Parathyroid adenoma (tissue), 2 donors: ENCODE results near the gene MLLT3.

Experiments used
- H2AFZ ChIP-seq: fragments of 300-600 bp; sonication (generic); one replicate; pipeline ENCODE4 v1.7.0; 2017; ENCODE audit warnings: antibody characterized with exemption, mild to moderate bottlenecking
- H3K27ac ChIP-seq: fragments of 300-600 bp; sonication (generic); one replicate; pipeline ENCODE4 v1.7.0; 2017
- H3K27me3 ChIP-seq: fragments of 300-600 bp; sonication (generic); one replicate; pipeline ENCODE4 v1.7.0; 2017; ENCODE audit warnings: low read length; ENCODE audit not compliant: control insufficient read depth, insufficient read depth
- H3K36me3 ChIP-seq: fragments of 300-600 bp; sonication (generic); one replicate; pipeline ENCODE4 v1.7.0; 2017; ENCODE audit warnings: low read length; ENCODE audit not compliant: control insufficient read depth, insufficient read depth
- H3K4me1 ChIP-seq: fragments of 300-600 bp; sonication (generic); one replicate; pipeline ENCODE4 v1.7.0; 2017; ENCODE audit warnings: control low read depth
- H3K4me2 ChIP-seq: fragments of 300-600 bp; sonication (generic); one replicate; pipeline ENCODE4 v1.7.0; 2017; ENCODE audit warnings: low read length
- H3K4me3 ChIP-seq: fragments of 300-600 bp; sonication (generic); one replicate; pipeline ENCODE4 v1.7.0; 2017; ENCODE audit warnings: low read depth, low read length
- H3K79me2 ChIP-seq: fragments of 300-600 bp; sonication (generic); one replicate; pipeline ENCODE4 v1.7.0; 2017; ENCODE audit warnings: control low read depth
- H3K9ac ChIP-seq: fragments of 300-600 bp; sonication (generic); one replicate; pipeline ENCODE4 v1.7.0; 2017; ENCODE audit warnings: mild to moderate bottlenecking
- H3K9me3 ChIP-seq: fragments of 300-600 bp; sonication (generic); one replicate; pipeline ENCODE4 v1.7.0; 2017; ENCODE audit warnings: low read length; ENCODE audit not compliant: control insufficient read depth
- TF ChIP-seq, protein P1 (sequence below): fragments of 300-600 bp; sonication (generic); IDR thresholded peaks from one replicate; pipeline ENCODE4 v1.7.0; 2017; ENCODE audit warnings: antibody characterized with exemption, mild to moderate bottlenecking
- donor health status: primary hyperparathyroidism.

The MLLT3 gene

DNA sequence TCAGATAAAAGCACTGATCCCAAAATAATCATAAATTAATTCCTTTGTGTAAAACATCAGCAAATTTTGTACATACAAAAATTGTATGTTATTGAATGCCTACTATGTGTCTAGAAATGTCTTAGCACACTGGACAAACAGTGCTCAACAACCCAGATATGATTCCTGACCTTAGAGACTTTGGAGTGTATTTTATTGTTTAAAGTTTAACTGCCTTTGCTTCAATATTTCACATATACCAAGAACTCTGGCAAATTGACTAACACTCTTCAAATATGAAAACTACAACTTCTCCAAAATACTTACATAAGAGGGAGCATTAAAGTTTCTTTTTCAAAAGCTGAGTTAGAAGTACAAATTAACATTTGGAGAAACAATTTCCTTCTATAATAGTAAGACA lies 231.9 kb downstream of the MLLT3 start:
- Histone ChIP-seq H3K4me2 (no peak overlapping the region), H3K4me1 (no peaks in the 10 kb centered on the region), H3K9me3 (no peaks in the 10 kb centered on the region), H3K27ac (no peak overlapping the region), H3K27me3 (no peaks in the 10 kb centered on the region), H2AFZ (no peak overlapping the region), H3K9ac (no peak overlapping the region), H3K79me2 (no peaks in the 10 kb centered on the region), H3K36me3 (no peaks in the 10 kb centered on the region), H3K4me3 (no peak overlapping the region)
- TF ChIP-seq, protein P1, sequence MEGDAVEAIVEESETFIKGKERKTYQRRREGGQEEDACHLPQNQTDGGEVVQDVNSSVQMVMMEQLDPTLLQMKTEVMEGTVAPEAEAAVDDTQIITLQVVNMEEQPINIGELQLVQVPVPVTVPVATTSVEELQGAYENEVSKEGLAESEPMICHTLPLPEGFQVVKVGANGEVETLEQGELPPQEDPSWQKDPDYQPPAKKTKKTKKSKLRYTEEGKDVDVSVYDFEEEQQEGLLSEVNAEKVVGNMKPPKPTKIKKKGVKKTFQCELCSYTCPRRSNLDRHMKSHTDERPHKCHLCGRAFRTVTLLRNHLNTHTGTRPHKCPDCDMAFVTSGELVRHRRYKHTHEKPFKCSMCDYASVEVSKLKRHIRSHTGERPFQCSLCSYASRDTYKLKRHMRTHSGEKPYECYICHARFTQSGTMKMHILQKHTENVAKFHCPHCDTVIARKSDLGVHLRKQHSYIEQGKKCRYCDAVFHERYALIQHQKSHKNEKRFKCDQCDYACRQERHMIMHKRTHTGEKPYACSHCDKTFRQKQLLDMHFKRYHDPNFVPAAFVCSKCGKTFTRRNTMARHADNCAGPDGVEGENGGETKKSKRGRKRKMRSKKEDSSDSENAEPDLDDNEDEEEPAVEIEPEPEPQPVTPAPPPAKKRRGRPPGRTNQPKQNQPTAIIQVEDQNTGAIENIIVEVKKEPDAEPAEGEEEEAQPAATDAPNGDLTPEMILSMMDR, result no peak

DNA sequence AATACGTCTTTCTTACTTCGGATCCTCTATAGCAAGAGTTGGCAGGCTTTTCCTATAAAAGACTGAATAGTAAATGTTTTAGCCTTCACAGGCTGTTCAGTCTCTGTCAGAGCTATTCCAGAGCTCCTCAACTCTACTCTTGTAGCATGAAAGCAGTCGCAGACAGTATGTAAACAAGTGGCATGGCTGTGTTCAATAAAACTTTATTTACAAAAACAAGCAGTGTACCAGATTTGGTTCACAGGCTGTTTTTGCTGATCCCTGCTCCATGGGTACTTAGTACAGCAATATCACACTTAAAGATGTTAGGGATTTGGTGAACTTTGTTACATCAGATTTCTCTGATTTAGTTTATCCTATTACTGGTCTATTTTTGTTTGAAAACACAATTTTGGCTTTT lies 235.2 kb downstream of the MLLT3 start:
- no peaks in the 10 kb centered on the region for H3K4me1 ChIP-seq
- H3K27ac ChIP-seq, result no peak overlapping the region
- no peak overlapping the region for H3K4me3 ChIP-seq
- H3K79me2 ChIP-seq, result no peaks in the 10 kb centered on the region
- H3K27me3 ChIP-seq, result no peaks in the 10 kb centered on the region
- no peak overlapping the region for H2AFZ ChIP-seq
- TF ChIP-seq, protein P1, result no peak
- no peaks in the 10 kb centered on the region for H3K9me3 ChIP-seq
- no peak overlapping the region for H3K4me2 ChIP-seq
- H3K36me3 ChIP-seq, result no peaks in the 10 kb centered on the region
- H3K9ac ChIP-seq, result no peak overlapping the region

DNA sequence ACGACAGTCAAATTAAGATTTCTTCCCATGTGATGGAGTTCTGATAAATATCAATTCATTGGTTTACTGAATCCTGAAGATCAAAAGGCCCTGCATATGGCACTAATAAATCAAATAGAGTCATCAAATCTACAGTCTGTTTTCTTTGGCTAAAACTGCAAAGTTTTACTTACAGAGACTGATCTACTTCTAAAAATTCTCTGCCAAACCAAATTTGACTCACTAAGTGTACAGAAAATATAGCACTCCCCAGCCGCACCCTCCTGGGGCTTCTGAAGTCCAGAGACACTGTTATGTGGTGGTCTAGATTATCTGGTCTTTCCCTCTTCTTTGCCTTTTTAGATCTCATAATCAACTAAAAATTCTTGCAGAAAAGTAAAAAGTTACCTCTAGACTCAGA lies 237.7 kb downstream of the MLLT3 start:
- Histone ChIP-seq H3K4me1 (no peaks in the 10 kb centered on the region), H3K9ac (no peak overlapping the region), H3K9me3 (no peaks in the 10 kb centered on the region), H3K79me2 (no peaks in the 10 kb centered on the region), H3K27me3 (no peaks in the 10 kb centered on the region), H3K36me3 (no peaks in the 10 kb centered on the region), H3K4me3 (no peak overlapping the region), H2AFZ (no peak overlapping the region), H3K27ac (no peak overlapping the region), H3K4me2 (no peak overlapping the region)
- TF ChIP-seq, protein P1, result no peak

DNA sequence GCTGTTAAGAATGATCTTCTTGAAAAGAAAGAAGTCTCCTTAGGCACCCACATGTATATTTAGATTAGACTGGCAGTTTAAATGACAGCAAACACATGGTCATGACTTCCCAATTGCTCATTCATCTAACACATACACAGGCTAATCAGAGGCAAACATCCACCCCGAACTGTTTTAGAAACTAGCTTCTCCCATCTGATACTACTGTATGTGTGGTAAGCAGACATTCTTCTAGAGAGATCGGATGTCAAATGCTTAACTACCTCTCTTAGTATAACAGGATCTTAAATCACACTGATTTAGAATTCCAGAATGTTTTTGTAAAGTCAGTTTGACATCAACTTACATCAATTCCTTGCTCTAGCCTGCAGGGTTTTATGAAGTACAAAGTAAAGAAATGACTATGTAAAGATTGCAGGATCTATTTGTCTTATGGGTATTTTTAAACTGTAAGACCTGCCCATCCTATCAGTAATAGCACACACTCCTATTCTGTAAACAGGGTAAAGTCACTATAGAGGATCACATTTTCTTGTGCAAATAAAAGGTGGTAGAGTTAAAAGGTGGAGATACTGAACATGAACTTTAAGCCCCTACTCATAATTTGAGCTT lies 239.7 kb downstream of the MLLT3 start:
- Histone ChIP-seq H3K27ac (no peak overlapping the region), H3K27me3 (no peaks in the 10 kb centered on the region), H3K4me3 (no peak overlapping the region), H3K4me1 (no peaks in the 10 kb centered on the region), H3K4me2 (no peak overlapping the region), H3K36me3 (no peaks in the 10 kb centered on the region), H2AFZ (no peak overlapping the region), H3K9me3 (no peaks in the 10 kb centered on the region), H3K9ac (no peak overlapping the region), H3K79me2 (no peaks in the 10 kb centered on the region)
- TF ChIP-seq, protein P1, result no peak

DNA sequence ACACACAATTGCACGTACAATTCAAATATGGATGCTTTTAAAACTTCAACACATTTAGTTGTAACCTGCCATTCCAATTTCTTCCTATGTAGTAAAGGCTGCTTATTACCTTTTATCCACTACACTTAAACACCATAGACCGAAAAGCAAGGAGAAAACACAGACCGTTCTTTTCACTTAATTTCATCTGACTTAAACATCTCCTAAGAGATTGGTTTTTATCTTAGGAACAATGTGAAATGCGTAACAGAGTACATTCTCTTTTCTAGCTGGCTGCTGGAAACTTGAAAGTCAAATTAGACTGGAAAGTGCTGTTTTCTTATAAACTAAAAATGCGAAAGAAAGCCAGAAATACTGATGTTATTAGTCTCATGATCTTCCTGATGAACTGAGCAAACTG lies 241.8 kb downstream of the MLLT3 start:
- H3K4me3 ChIP-seq, result no peak overlapping the region
- H3K27me3 ChIP-seq, result no peaks in the 10 kb centered on the region
- H3K9ac ChIP-seq, result no peak overlapping the region
- H2AFZ ChIP-seq, result no peak overlapping the region
- no peak overlapping the region for H3K4me2 ChIP-seq
- no peaks in the 10 kb centered on the region for H3K36me3 ChIP-seq
- TF ChIP-seq, protein P1, result no peak
- no peaks in the 10 kb centered on the region for H3K9me3 ChIP-seq
- no peaks in the 10 kb centered on the region for H3K79me2 ChIP-seq
- H3K4me1 ChIP-seq, result no peaks in the 10 kb centered on the region
- H3K27ac ChIP-seq, result no peak overlapping the region
